ENCODE measurements around the gene ARFGEF2. TPM values are rescaled to one million over a fixed set of nuclear protein-coding genes. Genes with fewer than 3 reads are reported as not detected.

Gene ARFGEF2
- total and polyA plus RNA-seq, 2 of the 8 experiments (the other 6 are each of a cell fraction or from before 2014, with no cell fraction given) = 8.1 to 21.8 TPM

DNA sequence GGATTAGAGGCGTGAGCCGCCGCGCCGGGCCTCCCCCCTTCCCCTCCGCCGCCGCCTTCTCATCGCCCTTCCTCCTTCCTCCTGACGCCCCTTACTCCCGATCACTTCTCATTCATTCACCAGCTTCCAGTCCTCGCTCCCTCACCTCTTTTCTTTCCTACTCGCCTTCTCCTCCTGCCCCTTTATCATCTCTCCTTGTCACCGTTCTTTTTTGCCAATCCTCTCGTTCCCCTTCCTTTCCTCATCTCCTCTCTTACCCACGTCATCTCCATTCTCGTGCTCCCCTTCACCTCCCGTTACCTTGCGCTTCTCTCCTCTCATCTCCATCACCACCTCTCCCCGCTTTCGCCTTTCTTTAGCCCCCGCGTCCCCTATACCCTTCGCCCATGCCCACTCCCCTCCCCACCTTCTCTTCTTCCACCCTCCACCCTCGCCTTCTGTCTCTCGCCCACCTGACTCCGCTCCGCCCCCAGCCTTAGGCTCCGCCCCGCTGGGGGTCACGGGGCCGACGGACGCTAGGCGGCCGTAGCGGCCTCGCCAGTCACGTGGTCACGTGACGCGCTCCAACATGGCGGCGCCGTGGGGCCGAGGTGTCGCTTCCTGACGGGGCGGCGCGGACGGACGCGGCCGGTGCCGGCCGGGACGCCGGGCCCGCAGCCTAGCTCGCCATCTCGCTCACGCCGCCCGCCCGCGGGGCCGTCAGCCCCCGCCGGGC is at the start of gene ARFGEF2 (continued):
- TF ChIP-seq, protein P1, sequence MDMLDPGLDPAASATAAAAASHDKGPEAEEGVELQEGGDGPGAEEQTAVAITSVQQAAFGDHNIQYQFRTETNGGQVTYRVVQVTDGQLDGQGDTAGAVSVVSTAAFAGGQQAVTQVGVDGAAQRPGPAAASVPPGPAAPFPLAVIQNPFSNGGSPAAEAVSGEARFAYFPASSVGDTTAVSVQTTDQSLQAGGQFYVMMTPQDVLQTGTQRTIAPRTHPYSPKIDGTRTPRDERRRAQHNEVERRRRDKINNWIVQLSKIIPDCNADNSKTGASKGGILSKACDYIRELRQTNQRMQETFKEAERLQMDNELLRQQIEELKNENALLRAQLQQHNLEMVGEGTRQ (IDR thresholded peaks at IDR 0.05; ENCODE audit: low read length) = peak; percentile 99
- TF ChIP-seq, protein P2, sequence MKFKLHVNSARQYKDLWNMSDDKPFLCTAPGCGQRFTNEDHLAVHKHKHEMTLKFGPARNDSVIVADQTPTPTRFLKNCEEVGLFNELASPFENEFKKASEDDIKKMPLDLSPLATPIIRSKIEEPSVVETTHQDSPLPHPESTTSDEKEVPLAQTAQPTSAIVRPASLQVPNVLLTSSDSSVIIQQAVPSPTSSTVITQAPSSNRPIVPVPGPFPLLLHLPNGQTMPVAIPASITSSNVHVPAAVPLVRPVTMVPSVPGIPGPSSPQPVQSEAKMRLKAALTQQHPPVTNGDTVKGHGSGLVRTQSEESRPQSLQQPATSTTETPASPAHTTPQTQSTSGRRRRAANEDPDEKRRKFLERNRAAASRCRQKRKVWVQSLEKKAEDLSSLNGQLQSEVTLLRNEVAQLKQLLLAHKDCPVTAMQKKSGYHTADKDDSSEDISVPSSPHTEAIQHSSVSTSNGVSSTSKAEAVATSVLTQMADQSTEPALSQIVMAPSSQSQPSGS (IDR thresholded peaks at IDR 0.05; ENCODE audit: low read length) = no peak
- TF ChIP-seq POLR2A (IDR thresholded peaks at IDR 0.05; ENCODE audit: control extremely low read depth in 1 of 2, low read depth in 2 of 2, low read length in 2 of 2) (peak; percentile 49 to 90), RXRA (IDR thresholded peaks at IDR 0.05; ENCODE audit: insufficient read depth, low read depth, low read length) (no peak), SP4 (IDR thresholded peaks at IDR 0.05; ENCODE audit: low read length) (peak; percentile 76), ASH2L (IDR thresholded peaks at IDR 0.05; ENCODE audit: low read length) (peak; percentile 53), SP1 (IDR thresholded peaks at IDR 0.05; ENCODE audit: low read depth, low read length) (no peak), JUN (IDR thresholded peaks at IDR 0.05; ENCODE audit: low read depth, low read length) (no peak), CHD2 (IDR thresholded peaks at IDR 0.05; ENCODE audit: low read length) (no peak), CREB1 (IDR thresholded peaks at IDR 0.05) (peak; percentile 78), EP300 (IDR thresholded peaks at IDR 0.05; ENCODE audit: borderline replicate concordance in 1 of 2, low read depth in 2 of 2, low read length in 2 of 2) (peak in 1 of 2 experiments; percentile 43; a peak in 1 of 3 replicates), CTBP2 (IDR thresholded peaks at IDR 0.05; ENCODE audit: borderline replicate concordance, insufficient read depth, insufficient read length, low read length) (no peak), KDM5A (IDR thresholded peaks at IDR 0.05; ENCODE audit: low read length) (peak; percentile 49; the same call in 1 of the 2 replicates), YY1 (IDR thresholded peaks at IDR 0.05; ENCODE audit: low read depth, low read length) (peak; percentile 97), KDM4A (IDR thresholded peaks at IDR 0.05; ENCODE audit: low read depth, low read length, severe bottlenecking) (peak; percentile 38), RNF2 (IDR thresholded peaks at IDR 0.05; ENCODE audit: borderline replicate concordance, low read depth, low read length, missing control alignments, poor library complexity, severe bottlenecking) (no peak), GTF2F1 (IDR thresholded peaks at IDR 0.05; ENCODE audit: borderline replicate concordance, low read depth, low read length) (peak; percentile 78; the same call in 1 of the 2 replicates)
- TF ChIP-seq, protein P3, sequence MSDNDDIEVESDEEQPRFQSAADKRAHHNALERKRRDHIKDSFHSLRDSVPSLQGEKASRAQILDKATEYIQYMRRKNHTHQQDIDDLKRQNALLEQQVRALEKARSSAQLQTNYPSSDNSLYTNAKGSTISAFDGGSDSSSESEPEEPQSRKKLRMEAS (IDR thresholded peaks at IDR 0.05) = peak; percentile 87

Measured in H1 (cell line).